Stimulated activated CD8-positive, alpha-beta memory T cell treated with anti-CD3 and anti-CD28 coated beads, Interleukin-7, amount 100 ng/mL, for 48 hours (primary cell): Measurements from ENCODE around the gene THUMPD1.
"Not testable (repeated sequence)": the region's sequence is repeated elsewhere in the genome, so short reads cannot be mapped to it uniquely, and the experiment has no call there.

Experiments used
- DNase-seq, 2 donors: peaks; one replicate each; pipeline ENCODE4 v3.0.0-alpha.2; 2020; ENCODE audit warnings: low read depth in 1 of 2; ENCODE audit errors: extremely low read depth in 1 of 2

Gene THUMPD1, protein sequence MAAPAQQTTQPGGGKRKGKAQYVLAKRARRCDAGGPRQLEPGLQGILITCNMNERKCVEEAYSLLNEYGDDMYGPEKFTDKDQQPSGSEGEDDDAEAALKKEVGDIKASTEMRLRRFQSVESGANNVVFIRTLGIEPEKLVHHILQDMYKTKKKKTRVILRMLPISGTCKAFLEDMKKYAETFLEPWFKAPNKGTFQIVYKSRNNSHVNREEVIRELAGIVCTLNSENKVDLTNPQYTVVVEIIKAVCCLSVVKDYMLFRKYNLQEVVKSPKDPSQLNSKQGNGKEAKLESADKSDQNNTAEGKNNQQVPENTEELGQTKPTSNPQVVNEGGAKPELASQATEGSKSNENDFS

GRCh38 chr16:20741554-20742285 lies at the start of gene THUMPD1:
TSS of gene THUMPD1 (minus strand) at chr16:20741818. CDS start at chr16:20741739, 79 bp downstream.
- DNase-seq = peak; percentile 94 to 97

DNA sequence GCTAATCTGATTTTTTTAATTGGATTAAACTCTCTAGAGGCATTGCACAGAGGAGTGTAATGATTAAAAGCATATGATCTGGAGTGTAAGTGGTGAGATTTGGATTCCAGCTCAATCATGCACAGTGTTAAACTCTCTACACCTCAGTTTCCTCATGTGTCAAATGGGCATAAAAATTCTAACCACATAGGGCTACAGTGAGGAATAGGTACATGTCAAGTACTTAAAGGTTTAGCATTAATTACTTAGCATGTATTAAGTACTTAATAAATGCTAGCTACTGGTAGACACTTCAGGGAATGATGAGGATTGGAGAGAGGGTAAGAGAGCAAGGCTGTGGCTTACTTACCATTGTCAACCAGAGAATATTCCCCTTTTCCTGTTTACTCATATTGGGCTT lies 47.5 kb upstream of the THUMPD1 start:
- no peak for DNase-seq

DNA sequence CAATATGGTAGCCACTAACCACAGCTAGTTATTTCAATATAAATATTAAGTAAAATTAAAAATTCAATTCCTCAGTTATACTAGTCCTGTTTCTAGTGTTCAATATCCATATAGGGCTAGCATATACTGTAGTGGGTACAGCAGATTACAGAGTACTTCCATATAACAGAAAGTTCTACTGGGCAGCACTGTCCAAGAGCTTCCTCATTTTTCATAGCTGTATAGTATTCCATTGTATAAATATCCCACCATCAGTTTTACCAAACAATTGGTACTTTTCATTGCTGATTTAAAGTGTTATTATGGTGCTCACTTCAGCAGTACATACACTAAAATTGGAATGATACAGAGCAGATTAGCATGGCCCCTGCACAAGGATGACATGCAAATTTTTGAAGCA lies 42.6 kb upstream of the THUMPD1 start:
- no peak for DNase-seq

GRCh38 chr16:20782470-20782869 lies 40.9 kb upstream of the THUMPD1 start:
- DNase-seq = no peak

DNA sequence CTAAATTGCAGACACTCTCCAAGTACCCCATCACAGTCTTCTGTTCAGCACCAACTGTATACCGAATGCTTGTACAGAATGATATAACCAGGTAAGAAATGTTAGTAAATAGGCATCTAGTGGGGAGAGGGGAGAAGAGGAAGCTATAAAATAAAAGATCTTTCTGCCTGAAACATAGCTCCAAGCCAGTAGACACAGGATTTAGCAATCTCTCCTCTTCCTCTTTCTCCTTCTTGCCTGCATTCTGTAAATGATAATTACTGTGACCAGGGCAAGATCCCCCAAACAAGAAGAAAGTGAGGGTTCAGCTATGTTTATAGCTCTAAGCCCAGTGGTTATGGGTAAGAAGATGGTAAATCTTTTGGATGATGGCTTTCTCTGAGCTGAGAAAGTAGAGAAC lies 40.1 kb upstream of the THUMPD1 start:
- no peak for DNase-seq

GRCh38 chr16:20774703-20775362 lies 33.2 kb upstream of the THUMPD1 start:
- peak; percentile 20 to 45 for DNase-seq

GRCh38 chr16:20773679-20774078 lies 32.1 kb upstream of the THUMPD1 start:
- no peak for DNase-seq

- DNase-seq = no peak
These were observed 27.2 kb upstream of the THUMPD1 start for GRCh38 chr16:20768818-20769217.

DNA sequence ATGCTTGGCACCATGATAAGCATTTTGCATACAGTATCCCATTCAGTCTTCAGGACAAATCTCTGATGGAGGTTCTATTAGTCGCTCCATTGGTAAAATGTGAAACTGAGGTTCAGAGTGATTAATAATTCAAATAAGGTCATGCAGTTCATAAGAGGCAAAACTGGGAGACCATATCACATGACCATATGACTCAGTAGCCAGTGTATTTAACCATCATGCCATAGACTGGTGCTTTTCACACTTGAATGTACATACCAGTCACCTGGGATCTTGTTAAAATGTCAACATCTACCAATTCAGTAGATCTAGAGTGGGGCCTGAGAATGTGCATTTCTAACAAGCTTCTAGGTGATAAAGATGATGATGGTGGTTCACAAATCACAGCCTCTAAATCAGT lies 26.5 kb upstream of the THUMPD1 start:
- no peak for DNase-seq

GRCh38 chr16:20767577-20767976 lies 26.0 kb upstream of the THUMPD1 start:
- DNase-seq = no peak

DNA sequence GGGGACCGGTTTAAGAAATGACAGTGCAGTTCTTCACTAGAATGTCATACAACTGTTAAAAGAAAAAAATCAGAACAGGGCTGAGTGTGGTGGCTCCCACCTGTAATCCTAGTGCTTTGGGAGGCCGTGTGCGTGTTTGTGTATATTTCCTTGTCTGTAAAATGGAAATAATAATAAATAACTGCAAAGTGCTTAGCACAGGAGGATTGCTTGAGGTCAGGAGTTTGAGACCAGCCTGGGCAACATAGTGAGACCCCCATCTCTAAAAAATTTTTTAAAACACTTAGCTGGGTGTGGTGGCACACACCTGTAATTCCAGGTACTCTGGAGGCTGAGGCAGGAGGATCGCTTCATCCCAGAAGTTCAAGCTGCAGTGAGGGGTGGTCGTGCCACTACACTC lies 24.7 kb upstream of the THUMPD1 start:
- DNase-seq = no peak

- no peak for DNase-seq
These were observed 24.1 kb upstream of the THUMPD1 start for GRCh38 chr16:20765732-20766131.

- not testable (repeated sequence) for DNase-seq
These were observed 22.8 kb upstream of the THUMPD1 start for GRCh38 chr16:20764448-20764847.

- peak; percentile 25 to 37 for DNase-seq
These were observed 22.0 kb upstream of the THUMPD1 start, which contains the start of gene ACSM3 for GRCh38 chr16:20763461-20764232. TSS of gene ACSM3 (plus strand) at chr16:20764014. CDS start at chr16:20770035, 6,021 bp downstream.

DNA sequence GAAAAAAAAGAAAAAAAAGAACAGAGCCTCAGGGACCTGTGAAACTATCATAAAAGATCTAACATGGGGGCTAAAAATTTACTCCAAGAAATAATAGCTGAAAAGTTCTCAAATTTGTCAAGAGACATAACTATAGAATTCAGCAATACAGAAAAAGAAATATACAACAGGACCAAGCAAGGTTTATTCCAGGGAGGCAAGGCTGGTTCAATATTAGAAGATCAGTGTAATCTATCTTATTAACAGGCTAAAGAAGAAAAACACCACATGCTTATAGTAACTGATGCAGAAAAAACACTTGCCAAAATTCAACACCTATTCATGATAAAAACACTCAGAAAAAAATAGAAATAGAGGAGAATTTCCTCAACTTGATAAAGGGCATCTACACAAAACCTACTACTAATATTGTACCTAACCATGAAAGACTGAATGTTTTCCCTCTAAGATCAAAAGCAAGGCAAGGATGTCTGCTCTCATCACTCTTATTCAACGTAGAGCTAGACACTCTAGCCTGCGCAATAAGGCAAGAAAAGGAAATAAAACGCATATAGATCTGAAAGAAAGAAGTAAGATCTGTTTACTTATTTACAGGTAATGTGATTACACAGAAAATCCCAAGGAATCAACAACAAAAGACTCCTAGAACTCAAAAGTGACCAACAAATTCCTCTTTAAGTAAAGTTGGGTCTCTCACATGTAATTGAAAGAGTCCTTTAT lies 20.9 kb upstream of the THUMPD1 start:
- DNase-seq = no peak

DNA sequence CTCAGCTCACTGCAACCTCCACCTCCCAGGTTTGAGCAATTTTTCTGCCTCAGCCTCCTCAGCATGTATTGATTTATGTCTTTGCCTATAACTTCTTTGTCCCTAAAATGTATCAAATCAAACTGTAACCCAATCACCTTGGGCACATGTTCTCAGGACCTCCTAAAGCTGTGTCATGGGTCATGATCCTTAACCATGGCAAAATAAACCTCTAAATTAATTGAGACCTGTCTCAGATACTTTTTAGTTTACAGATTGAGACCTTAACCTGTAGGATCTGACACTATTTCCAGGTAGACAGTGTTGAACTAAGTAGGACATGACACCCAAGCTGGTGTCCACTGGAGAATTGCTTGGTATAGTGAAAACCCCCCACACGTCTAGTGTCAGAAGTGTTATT lies 19.6 kb upstream of the THUMPD1 start:
- DNase-seq = no peak

- DNase-seq = no peak
These were observed 18.7 kb upstream of the THUMPD1 start for GRCh38 chr16:20760346-20760745.

DNA sequence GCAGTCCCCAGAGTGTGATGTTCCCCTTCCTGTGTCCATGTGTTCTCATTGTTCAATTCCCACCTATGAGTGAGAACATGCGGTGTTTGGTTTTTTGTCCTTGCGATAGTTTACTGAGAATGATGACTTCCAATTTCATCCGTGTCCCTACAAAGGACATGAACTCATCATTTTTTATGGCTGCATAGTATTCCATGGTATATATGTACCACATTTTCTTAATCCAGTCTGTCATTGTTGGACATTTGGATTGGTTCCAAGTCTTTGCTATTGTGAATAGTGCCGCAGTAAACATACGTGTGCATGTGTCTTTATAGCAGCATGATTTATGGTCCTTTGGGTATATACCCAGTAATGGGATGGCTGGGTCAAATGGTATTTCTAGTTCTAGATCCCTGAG lies 14.2 kb upstream of the THUMPD1 start:
- DNase-seq = not testable (repeated sequence)

GRCh38 chr16:20755238-20755637 lies 13.6 kb upstream of the THUMPD1 start:
- DNase-seq = no peak

DNA sequence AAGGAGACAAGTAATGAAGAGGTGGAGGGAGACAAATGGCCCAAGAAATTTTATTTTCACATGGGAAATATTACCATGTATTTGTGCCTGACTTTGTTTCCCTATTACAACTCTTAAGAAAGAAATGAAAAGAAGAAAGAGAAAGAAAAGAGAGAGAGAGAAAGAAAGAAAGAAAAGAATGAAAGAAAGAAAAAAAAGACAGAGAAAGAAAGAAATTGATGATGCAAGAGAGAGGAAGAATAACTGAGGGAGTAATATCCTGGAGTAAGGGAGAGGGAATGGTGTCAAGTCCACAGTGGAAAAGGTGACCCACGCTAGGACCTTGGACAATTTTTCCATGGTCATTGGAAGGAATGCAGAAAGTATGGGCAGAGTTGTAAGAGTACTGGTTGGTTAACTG lies 12.1 kb upstream of the THUMPD1 start:
- no peak for DNase-seq
